ENCODE data around the gene BTRC. TPM values are rescaled to one million over a fixed set of nuclear protein-coding genes. Genes with fewer than 3 reads are reported as not detected.
"Not testable (repeated sequence)": the region's sequence is repeated elsewhere in the genome, so short reads cannot be mapped to it uniquely, and the experiment has no call there.

The BTRC gene
- total RNA-seq, 1 donor: 12.6 TPM

DNA sequence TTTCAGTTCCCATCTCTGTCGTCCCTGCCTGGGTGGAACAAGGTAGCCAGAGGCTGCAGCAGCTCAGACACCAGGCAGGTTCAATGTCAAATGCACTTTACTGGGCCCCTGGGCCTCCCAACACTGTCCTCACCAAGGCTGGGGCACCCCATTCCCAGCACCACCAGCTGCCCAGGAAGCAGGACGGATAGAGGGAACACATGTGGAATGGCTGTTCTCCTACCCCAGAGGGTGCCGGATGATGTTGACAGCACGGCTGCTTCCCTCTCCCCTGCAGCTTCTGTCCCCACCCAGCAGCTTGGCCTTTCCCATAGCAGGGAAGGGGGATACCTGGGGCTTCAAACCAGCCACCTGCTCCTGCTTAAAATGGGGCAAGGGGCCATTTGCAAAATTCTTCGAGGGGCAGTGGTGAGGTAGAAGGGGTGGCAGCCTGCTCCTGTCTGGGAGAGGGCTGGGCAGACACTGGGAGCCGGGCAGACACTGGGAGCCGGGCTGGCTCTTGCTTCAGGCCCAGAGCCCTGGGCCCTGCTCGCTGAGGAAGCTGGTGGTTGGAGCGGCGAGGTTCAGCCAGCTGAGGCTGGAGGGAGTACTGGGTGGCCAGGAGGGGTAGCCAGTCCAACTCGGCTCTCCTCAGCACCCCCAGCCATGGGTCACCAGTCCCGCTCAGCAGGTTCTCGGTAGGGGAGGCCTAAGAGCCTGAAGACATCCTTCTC is 225.0 kb downstream of the BTRC start:
- no peak for DNase-seq (ENCODE audit: low read depth)

DNA sequence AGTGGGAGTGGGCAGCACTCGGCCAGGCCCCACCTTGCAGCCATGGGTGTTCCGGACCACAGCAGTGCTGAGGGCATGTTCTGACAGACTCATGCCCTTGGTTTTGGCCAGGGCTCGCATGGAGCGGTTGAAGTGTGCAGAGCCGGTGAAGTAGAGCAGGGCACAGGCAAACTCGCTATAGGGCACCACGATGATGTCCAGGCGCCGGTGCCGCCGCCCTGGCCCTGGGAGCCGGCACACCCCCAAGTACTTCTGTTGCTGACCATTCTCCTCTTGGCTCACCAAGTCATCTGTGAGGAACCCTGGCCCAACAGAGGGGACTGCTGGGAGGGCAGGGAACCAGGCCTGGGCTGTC is 225.5 kb downstream of the BTRC start:
- TF ChIP-seq, protein P1, sequence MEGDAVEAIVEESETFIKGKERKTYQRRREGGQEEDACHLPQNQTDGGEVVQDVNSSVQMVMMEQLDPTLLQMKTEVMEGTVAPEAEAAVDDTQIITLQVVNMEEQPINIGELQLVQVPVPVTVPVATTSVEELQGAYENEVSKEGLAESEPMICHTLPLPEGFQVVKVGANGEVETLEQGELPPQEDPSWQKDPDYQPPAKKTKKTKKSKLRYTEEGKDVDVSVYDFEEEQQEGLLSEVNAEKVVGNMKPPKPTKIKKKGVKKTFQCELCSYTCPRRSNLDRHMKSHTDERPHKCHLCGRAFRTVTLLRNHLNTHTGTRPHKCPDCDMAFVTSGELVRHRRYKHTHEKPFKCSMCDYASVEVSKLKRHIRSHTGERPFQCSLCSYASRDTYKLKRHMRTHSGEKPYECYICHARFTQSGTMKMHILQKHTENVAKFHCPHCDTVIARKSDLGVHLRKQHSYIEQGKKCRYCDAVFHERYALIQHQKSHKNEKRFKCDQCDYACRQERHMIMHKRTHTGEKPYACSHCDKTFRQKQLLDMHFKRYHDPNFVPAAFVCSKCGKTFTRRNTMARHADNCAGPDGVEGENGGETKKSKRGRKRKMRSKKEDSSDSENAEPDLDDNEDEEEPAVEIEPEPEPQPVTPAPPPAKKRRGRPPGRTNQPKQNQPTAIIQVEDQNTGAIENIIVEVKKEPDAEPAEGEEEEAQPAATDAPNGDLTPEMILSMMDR (IDR thresholded peaks at IDR 0.05; ENCODE audit: insufficient read depth, low read length): no peak

More for the DNA sequence above, 225.0 kb downstream of the BTRC start:
- H3K4me3 ChIP-seq (ENCODE audit: low read depth, low read length): no peak overlapping the region
- TF ChIP-seq, protein P1 (IDR thresholded peaks at IDR 0.05; ENCODE audit: insufficient read depth, low read length): no peak

DNA sequence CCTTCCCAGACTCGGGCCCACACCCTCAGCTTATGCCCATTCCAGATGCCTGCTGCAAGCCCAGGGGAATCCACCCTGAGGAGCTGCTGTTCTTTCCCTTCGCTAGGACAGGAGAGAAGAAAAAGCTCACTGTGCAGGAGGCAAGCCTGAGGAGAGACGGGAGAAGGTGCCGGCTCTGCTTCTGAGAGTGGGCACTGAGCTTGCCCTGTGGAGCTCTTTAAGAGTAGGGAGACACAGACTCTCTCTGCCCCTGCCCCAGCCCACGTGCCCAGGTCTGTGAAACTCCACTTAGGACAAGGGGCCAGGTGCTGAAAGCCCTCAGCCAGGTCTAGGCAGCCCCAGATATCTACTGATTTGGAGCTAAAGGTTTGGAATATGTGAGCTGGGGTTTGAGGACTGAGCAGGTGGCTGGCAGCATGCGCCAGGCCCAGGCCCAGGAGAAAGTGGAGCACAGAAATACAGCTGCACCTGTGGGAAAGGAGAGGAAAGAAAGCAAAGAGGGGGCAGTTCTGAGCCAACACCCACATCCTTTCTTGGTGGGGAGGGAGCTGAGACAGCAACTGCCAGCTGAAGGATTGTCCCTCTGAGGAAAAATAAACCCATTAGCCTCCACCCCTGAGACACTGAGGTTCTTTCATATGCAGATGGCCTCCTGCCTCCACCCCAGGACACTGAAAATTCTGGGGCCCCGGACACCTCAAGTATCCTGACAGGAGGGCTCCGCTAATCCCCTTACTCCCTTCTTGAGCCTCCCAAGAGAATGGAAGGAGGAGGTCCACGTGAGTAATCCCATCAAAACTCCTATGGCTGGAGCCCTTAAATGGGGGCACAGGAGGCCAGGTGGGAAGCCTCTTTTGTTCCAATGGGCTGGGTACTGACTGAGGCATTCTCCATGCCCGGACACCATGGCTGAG is 226.8 kb downstream of the BTRC start:
- TF ChIP-seq, protein P1 (IDR thresholded peaks at IDR 0.05; ENCODE audit: insufficient read depth, low read length): no peak
- DNase-seq (ENCODE audit: low read depth): no peak
- no peak overlapping the region for H3K4me3 ChIP-seq (ENCODE audit: low read depth, low read length)

More for the DNA sequence above, 225.5 kb downstream of the BTRC start:
- DNase-seq (ENCODE audit: low read depth): no peak
- no peak overlapping the region for H3K4me3 ChIP-seq (ENCODE audit: low read depth, low read length)

DNA sequence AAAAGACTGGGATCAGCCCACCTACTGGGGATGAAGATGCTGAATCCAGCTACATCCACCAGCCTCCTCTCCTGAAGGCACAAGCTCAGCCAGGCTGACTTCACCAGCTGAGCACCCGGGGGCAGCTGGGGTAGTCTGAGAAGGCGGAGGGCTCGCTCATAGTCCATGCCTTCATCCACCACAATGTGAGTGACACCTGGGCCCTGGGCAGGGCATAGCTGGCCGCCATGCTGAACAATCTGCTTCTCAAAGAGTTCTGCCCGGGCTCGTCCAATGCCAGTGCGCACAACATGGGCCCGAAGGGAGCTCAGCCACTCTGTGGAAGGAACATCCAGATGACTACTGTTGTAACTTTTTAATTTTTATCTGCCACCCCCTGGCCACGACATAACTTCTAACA is 231.9 kb downstream of the BTRC start:
- TF ChIP-seq, protein P1 (IDR thresholded peaks at IDR 0.05; ENCODE audit: insufficient read depth, low read length): no peak
- H3K4me3 ChIP-seq (ENCODE audit: low read depth, low read length): no peak overlapping the region
- DNase-seq (ENCODE audit: low read depth): no peak

DNA sequence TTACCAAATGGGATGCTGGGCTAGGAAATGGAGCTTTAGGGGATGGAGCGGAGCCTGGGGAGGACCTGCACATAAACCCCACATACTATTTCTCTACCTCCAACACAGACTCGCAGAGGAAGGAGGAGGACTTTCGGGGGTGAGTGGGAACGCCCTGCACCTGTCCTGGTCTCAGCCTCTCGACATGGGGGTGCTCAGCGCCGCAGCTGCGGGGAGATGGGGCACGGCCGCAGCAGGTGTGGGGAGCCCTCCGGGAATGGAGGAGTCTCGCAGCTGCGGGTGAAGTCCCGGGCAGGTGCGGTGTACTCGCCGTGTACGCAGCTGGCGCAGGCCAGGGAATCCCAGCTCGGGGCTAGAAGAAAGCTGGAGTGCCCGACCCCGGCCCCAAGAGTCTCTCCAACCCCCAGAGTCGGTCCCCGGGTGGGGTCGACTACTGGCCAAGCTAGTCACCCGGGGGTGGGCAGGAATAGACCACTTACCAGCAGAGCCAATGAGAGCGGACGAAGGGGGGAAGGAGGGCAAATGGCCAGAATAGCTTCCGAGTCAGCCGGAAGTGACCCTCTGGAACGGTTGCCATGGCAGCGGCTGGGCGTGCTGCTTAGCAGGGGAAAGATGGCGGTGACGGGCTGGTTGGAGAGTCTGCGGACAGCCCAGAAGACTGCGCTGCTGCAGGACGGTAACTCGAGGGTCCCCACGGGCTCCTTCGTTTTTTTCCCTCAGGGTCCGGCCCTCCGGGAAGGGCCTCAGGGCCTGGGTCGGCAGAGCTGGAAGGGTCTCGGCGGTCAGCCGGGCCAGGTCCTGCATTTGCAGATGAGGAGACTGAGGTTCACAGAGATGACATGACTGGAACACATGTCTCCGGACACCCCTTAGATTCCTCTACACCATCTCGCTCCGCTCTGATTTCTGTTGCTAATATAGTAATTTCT is 234.0 kb downstream of the BTRC start, which contains the start of the genes DPCD and POLL:
Gene DPCD, plus strand, starts transcription at position 597 of the 929 bp plus-strand sequence. Its CDS starts 16 bp downstream, at position 613.
Gene POLL, minus strand, starts transcription at position 533 of the 929 bp plus-strand sequence. CDS start 897 bp downstream, outside the sequence.
- TF ChIP-seq, protein P1 (IDR thresholded peaks at IDR 0.05; ENCODE audit: insufficient read depth, low read length): no peak
- H3K4me3 ChIP-seq (ENCODE audit: low read depth, low read length): peak within 1 kb of the TSS; percentile 98
- peak; percentile 94 for DNase-seq (ENCODE audit: low read depth)

DNA sequence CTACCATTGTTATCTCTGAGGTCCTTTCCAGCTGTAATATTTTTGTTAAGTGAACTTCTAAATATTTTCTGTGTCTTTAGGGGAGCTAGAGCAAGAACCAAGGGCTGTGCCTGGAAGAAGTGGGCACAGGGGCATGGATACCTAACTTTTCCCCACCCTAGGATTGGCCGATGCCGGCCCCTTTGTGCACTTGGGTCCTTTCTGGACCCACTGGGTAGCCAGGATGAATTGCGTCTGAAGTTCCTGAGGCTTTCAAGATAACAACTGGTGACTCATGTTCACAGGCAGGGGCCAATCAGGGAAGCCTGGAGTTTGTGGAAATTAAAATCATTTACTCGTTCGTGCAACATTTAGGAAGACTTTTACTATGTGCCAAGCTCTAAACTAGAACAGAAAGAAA is 234.9 kb downstream of the BTRC start:
- TF ChIP-seq, protein P1 (IDR thresholded peaks at IDR 0.05; ENCODE audit: insufficient read depth, low read length): no peak
- peak; percentile 67 for DNase-seq (ENCODE audit: low read depth)
- peak overlapping the region; percentile 98 for H3K4me3 ChIP-seq (ENCODE audit: low read depth, low read length)

- H3K4me3 ChIP-seq (ENCODE audit: low read depth, low read length); DNase-seq (ENCODE audit: low read depth): not testable (repeated sequence)
Measured at GRCh38 chr10:101593331-101593730, 239.4 kb downstream of the BTRC start.
